HepG2 (cell line): Measurements from ENCODE around the gene SSBP2. TPM values are rescaled to one million over a fixed set of nuclear protein-coding genes. Genes with fewer than 3 reads are reported as not detected.

ENCODE experiments used
- ATAC-seq: fragments of 200-7000 bp; cut with Tn5 transposase; 3 replicates; pipeline ENCODE4 v1.9.1; 2020; ENCODE audit warnings: mild to moderate bottlenecking, moderate library complexity
- BruUV-seq: library from RNA; stranded (reverse); fragments of 400-500 nt; replicated peaks from 2 replicates; lab custom pipeline; 2021; lab: Mats Ljungman, UMichigan
- CTCF ChIA-PET: fragments of 300-600 bp; formaldehyde crosslinking; extraction: SDS; loops from one replicate; lab custom pipeline; 2021; ENCODE audit warnings: low total read pairs, inconsistent platforms, low intra/inter-chr PET ratio; lab: Yijun Ruan, JAX
- POLR2A ChIA-PET: fragments of 350-600 bp; sonication (Branson Sonifier 250); formaldehyde crosslinking; loops from one replicate; lab custom pipeline; 2020; ENCODE audit warnings: antibody characterized with exemption, inconsistent platforms; lab: Yijun Ruan, JAX
- DNase-seq: peaks from one replicate; pipeline ENCODE4 v3.0.0-alpha.2; 2015; ENCODE audit warnings: low spot score
- FAIRE-seq: peaks from 3 replicates; lab custom pipeline; 2011; peaks lifted over from hg19 to GRCh38; lab: Jason Lieb, UNC
- H2AFZ ChIP-seq: one replicate; pipeline ENCODE4 v1.6.1; 2011; ENCODE audit warnings: low read length, inconsistent platforms
- H3K27ac ChIP-seq: fragments of 300-600 bp; 3 replicates; pipeline ENCODE4 v1.8.0; 2011; ENCODE audit warnings: mixed run types, mild to moderate bottlenecking, mixed read lengths, low read length, inconsistent platforms; ENCODE audit not compliant: insufficient read depth; ENCODE audit errors: extremely low read length
- H3K27me3 ChIP-seq, 2 experiments: fragments of 200-600 bp in 1 of 2; 2 replicates in 1 of 2; 3 replicates in 1 of 2; pipeline versions ENCODE4 v1.6.0 to v1.8.0; 2011; ENCODE audit warnings: low read length in 2 of 2, mild to moderate bottlenecking in 2 of 2, moderate library complexity in 2 of 2, inconsistent platforms in 1 of 2; ENCODE audit not compliant: insufficient read depth in 2 of 2, control insufficient read depth in 1 of 2
- H3K36me3 ChIP-seq, 2 experiments: fragments of 200-600 bp in 1 of 2; replicated peaks in 1 of 2; 2 replicates in 1 of 2; 3 replicates in 1 of 2; pipeline versions ENCODE4 v1.5.1 to v1.8.0; 2011; ENCODE audit warnings: low read length in 2 of 2, inconsistent platforms in 1 of 2; ENCODE audit not compliant: insufficient read depth in 2 of 2, control insufficient read depth in 1 of 2
- H3K4me1 ChIP-seq: 2 replicates; pipeline ENCODE4 v1.5.1; 2012; ENCODE audit warnings: low read length, inconsistent platforms; ENCODE audit not compliant: insufficient read depth
- H3K4me2 ChIP-seq: 2 replicates; pipeline ENCODE4 v1.6.0; 2011; ENCODE audit warnings: low read depth, low read length, inconsistent platforms
- H3K4me3 ChIP-seq, 3 experiments: fragments of 200-600 bp in 1 of 3; sonication (generic), shearing (Covaris generic) in 1 of 3; replicated peaks in 1 of 3; 2 replicates each; pipeline ENCODE4 v1.5.1; 2011 to 2016; ENCODE audit warnings: low read length in 3 of 3, inconsistent platforms in 2 of 3, low read depth in 2 of 3, mild to moderate bottlenecking in 2 of 3, control low read depth in 1 of 3, mixed read lengths in 1 of 3; ENCODE audit not compliant: insufficient read depth in 1 of 3
- H3K79me2 ChIP-seq: one replicate; pipeline ENCODE4 v1.6.1; 2011; ENCODE audit warnings: low read length, inconsistent platforms; ENCODE audit not compliant: insufficient read depth
- H3K9ac ChIP-seq: 2 replicates; pipeline ENCODE4 v1.6.0; 2011; ENCODE audit warnings: mild to moderate bottlenecking, low read depth, low read length, inconsistent platforms; ENCODE audit not compliant: insufficient read depth
- H3K9me3 ChIP-seq: 2 replicates; pipeline ENCODE4 v1.5.1; 2012; ENCODE audit warnings: mild to moderate bottlenecking, low read length
- H4K20me1 ChIP-seq: 2 replicates; pipeline ENCODE4 v1.6.0; 2011; ENCODE audit warnings: inconsistent platforms, mild to moderate bottlenecking, low read length, moderate library complexity; ENCODE audit not compliant: insufficient read depth
- ADNP ChIP-seq: sonication (generic); formaldehyde crosslinking; IDR thresholded peaks from 2 replicates; pipeline ENCODE4 v1.4.0; 2020; ENCODE audit warnings: missing genetic modification reagents
- CEBPB ChIP-seq: IDR thresholded peaks from 2 replicates; pipeline ENCODE4 v1.6.1; 2011; ENCODE audit warnings: low read depth, low read length, improper control_type of control experiment, borderline replicate concordance
- HNF4G ChIP-seq, 2 experiments: sonication (generic) in 1 of 2; formaldehyde crosslinking in 1 of 2; IDR thresholded peaks; 2 replicates each; pipeline versions ENCODE4 v1.4.0 to v1.6.1; 2011 to 2020; ENCODE audit warnings: borderline replicate concordance in 2 of 2, low read depth in 2 of 2, mild to moderate bottlenecking in 2 of 2, low read length in 1 of 2, missing genetic modification reagents in 1 of 2, moderate library complexity in 1 of 2
- JUNB ChIP-seq: sonication (generic); formaldehyde crosslinking; IDR thresholded peaks from 2 replicates; pipeline ENCODE4 v1.8.0; 2022; ENCODE audit warnings: missing genetic modification reagents, mild to moderate bottlenecking, borderline replicate concordance
- KLF12 ChIP-seq: sonication (generic); formaldehyde crosslinking; IDR thresholded peaks from 2 replicates; pipeline ENCODE4 v1.4.0; 2020; ENCODE audit warnings: missing genetic modification reagents, borderline replicate concordance
- NFIB ChIP-seq: sonication (generic); formaldehyde crosslinking; IDR thresholded peaks from 2 replicates; pipeline ENCODE4 v1.9.0; 2021; ENCODE audit warnings: missing genetic modification reagents, mild to moderate bottlenecking, borderline replicate concordance
- NR2F1 ChIP-seq, 2 experiments: fragments of 450-650 bp in 1 of 2; formaldehyde crosslinking in 1 of 2; IDR thresholded peaks; 2 replicates each; pipeline versions ENCODE4 v1.5.0 to v1.6.1; 2016 to 2020; ENCODE audit warnings: mild to moderate bottlenecking in 1 of 2, missing compliant biosample characterization in 1 of 2, missing genetic modification reagents in 1 of 2, moderate library complexity in 1 of 2
- NR3C1 ChIP-seq: sonication (generic); formaldehyde crosslinking; IDR thresholded peaks from 2 replicates; pipeline ENCODE4 v1.4.0; 2020; ENCODE audit warnings: missing genetic modification reagents
- PLSCR1 ChIP-seq: sonication (generic); formaldehyde crosslinking; IDR thresholded peaks from 2 replicates; pipeline ENCODE4 v1.5.0; 2020; ENCODE audit warnings: missing genetic modification reagents, mild to moderate bottlenecking, borderline replicate concordance
- TBX3 ChIP-seq: fragments of 450-650 bp; IDR thresholded peaks from 2 replicates; pipeline ENCODE4 v1.6.1; 2017; ENCODE audit warnings: antibody characterized with exemption, mild to moderate bottlenecking, inconsistent platforms, borderline replicate concordance
- ZNF10 ChIP-seq: sonication (generic); formaldehyde crosslinking; IDR thresholded peaks from 2 replicates; pipeline ENCODE4 v1.4.0; 2020; ENCODE audit warnings: mild to moderate bottlenecking, low read depth, missing genetic modification reagents, borderline replicate concordance
- ZNF775 ChIP-seq: sonication (generic); formaldehyde crosslinking; IDR thresholded peaks from 2 replicates; pipeline ENCODE4 v1.4.0; 2020; ENCODE audit warnings: missing genetic modification reagents, mild to moderate bottlenecking, moderate library complexity, borderline replicate concordance
- ZNF83 ChIP-seq: sonication (generic); formaldehyde crosslinking; IDR thresholded peaks from 2 replicates; pipeline ENCODE4 v1.4.0; 2020; ENCODE audit warnings: missing genetic modification reagents, mild to moderate bottlenecking, borderline replicate concordance
- ZNF878 ChIP-seq: sonication (generic); formaldehyde crosslinking; IDR thresholded peaks from 2 replicates; pipeline ENCODE4 v1.8.1; 2023; ENCODE audit warnings: mild to moderate bottlenecking, missing genetic modification reagents, moderate library complexity
- WGBS: methylation state at CpG from one replicate; pipeline ENCODE4 v1.1.6; 2017; ENCODE audit warnings: low lambda C conversion rate; 5-methylcytosine and 5-hydroxymethylcytosine counted together
- in situ Hi-C: cut with HindIII; loops from 2 replicates; pipeline ENCODE4 v1.10.0; 2017; ENCODE audit warnings: low pct_unique_long_range_greater_than_20kb; ENCODE audit not compliant: extremely low pct_ligation_motif_present
- intact Hi-C: fragments of 100-400 bp; cut with micrococcal nuclease; formaldehyde crosslinking; loops from one replicate; pipeline ENCODE4 v1.10.0; 2022; ENCODE audit not compliant: unreplicated experiment
- polyA plus RNA-seq, 8 experiments: library from polyadenylated mRNA; depleted of rRNA in 3 of 8; stranded (reverse) in 7 of 8; unstranded in 1 of 8; fragments of >200 nt; fragmentation: Illumina TruSeq in 4 of 8; extraction: Trizol in 4 of 8; gene quantifications; 2 replicates each; pipeline versions ENCODE4 v1.2.1 to v1.2.3, GENCODE V29; 2011 to 2016; ENCODE audit warnings: low read depth in 4 of 8, missing spikeins in 1 of 8, mixed read lengths in 1 of 8; ENCODE audit not compliant: insufficient read depth in 1 of 8
- total RNA-seq, 5 experiments: library from RNA; depleted of rRNA; stranded (reverse); fragments of >200 nt; fragmentation: Illumina TruSeq; extraction: Trizol; gene quantifications; 2 replicates each; pipeline ENCODE4 v1.2.3, GENCODE V29; 2016; ENCODE audit warnings: low read depth in 1 of 5
- TF ChIP-seq, protein P1 (sequence below): sonication (generic); formaldehyde crosslinking; conservative IDR thresholded peaks from 2 replicates; pipeline ENCODE4 v1.8.0; 2022; ENCODE audit warnings: mild to moderate bottlenecking, moderate library complexity, missing genetic modification reagents

The SSBP2 gene
- total and polyA plus RNA-seq, 2 of the 13 experiments (the other 11 are each of a cell fraction or from before 2014, with no cell fraction given) = 0.16 TPM; not detected in 1

DNA sequence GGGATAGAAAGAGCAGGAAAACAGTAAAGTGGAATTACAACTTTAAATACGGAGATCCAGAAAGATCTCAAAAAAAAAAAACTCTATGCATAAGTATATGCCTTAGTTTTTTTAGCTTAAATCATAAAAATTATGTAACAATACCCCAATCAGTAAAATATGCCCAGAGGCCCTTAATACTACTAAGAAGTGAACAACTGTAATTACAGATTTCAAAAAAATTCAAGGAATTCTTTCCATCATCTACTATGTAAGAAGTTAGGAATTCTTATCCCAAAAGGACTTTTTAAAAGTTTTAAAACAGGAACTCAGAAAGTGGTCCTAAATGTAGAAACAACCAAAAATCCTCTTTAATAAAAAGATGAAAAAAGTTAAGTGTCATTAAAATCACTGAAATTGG lies 111.3 kb downstream of the SSBP2 start (continued):
- TF ChIP-seq KLF12 = no peak
- TF ChIP-seq ADNP (CRISPR knock-in tag) = no peak
- TF ChIP-seq NR2F1 (CRISPR knock-in tag; IDR thresholded peaks at IDR 0.05) = no peak
- no peak for TF ChIP-seq ZNF10 (CRISPR knock-in tag)
- TF ChIP-seq, protein P1, sequence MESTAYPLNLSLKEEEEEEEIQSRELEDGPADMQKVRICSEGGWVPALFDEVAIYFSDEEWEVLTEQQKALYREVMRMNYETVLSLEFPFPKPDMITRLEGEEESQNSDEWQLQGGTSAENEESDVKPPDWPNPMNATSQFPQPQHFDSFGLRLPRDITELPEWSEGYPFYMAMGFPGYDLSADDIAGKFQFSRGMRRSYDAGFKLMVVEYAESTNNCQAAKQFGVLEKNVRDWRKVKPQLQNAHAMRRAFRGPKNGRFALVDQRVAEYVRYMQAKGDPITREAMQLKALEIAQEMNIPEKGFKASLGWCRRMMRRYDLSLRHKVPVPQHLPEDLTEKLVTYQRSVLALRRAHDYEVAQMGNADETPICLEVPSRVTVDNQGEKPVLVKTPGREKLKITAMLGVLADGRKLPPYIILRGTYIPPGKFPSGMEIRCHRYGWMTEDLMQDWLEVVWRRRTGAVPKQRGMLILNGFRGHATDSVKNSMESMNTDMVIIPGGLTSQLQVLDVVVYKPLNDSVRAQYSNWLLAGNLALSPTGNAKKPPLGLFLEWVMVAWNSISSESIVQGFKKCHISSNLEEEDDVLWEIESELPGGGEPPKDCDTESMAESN (CRISPR knock-in tag) = no peak
- TF ChIP-seq, all 625 proteins: peak for 0

DNA sequence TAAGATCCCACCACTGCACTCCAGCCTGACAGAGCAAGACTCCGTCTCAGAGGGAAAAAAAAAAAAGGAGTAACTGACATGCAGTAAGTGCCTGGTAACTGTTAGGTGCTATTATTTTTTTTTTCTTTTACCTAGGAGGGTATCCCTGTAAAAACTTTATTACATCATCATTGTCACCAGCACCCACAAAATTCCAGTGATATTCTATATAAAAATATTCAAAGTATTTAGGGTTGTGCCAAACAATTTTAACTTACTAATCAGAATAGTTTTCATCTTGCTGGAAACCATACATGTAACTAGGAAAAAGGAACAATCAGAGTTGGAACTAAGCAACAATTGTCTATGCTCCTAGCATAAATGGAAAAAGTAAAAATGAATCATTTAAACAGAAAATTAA lies 112.4 kb downstream of the SSBP2 start:
- intact Hi-C loops = loop anchor here (10.0 kb wide), 1 partner anchor 526 kb away; no protein-coding TSS in a partner anchor
- no peaks in the 10 kb centered on the region for H3K79me2 ChIP-seq
- no peak overlapping the region for H3K4me2 ChIP-seq
- no peak overlapping the region for H3K4me3 ChIP-seq
- ChIA-PET CTCF (no interaction called here), POLR2A (no interaction called here)
- no peaks in the 10 kb centered on the region for H3K9me3 ChIP-seq
- no peak for FAIRE-seq
- no peaks in the 10 kb centered on the region for H3K27me3 ChIP-seq
- no peak overlapping the region for H2AFZ ChIP-seq
- in situ Hi-C loops = no loop called here
- H3K4me1 ChIP-seq = no peaks in the 10 kb centered on the region
- WGBS = 38% methylated on average over 1 of the region's 1 CpG
- H3K9ac ChIP-seq = no peak overlapping the region
- ATAC-seq = no peak
- no peak overlapping the region for H3K27ac ChIP-seq
- BruUV-seq = no TSS peak
- DNase-seq = no peak
- no peaks in the 10 kb centered on the region for H3K36me3 ChIP-seq
- no peaks in the 10 kb centered on the region for H4K20me1 ChIP-seq
- TF ChIP-seq PLSCR1 (CRISPR knock-in tag) (no peak), NFIB (CRISPR knock-in tag) (no peak), TBX3 (no peak), ZNF83 (no peak), JUNB (CRISPR knock-in tag) (no peak), ZNF878 (CRISPR knock-in tag) (no peak), CEBPB (no peak), NR3C1 (CRISPR knock-in tag) (no peak), HNF4G (IDR thresholded peaks at IDR 0.05; ENCODE audit: borderline replicate concordance, low read depth, low read length) (no peak), HNF4G (CRISPR knock-in tag; IDR thresholded peaks at IDR 0.05; ENCODE audit: borderline replicate concordance, low read depth) (no peak), ZNF775 (CRISPR knock-in tag) (no peak)
